HepG2 (cell line): ENCODE data around the gene NPB. TPM values are rescaled to one million over a fixed set of nuclear protein-coding genes. Genes with fewer than 3 reads are reported as not detected.

Source experiments
- CENPX ChIP-seq: sonication (generic); formaldehyde crosslinking; IDR thresholded peaks from 2 replicates; pipeline ENCODE4 v1.9.0; 2021; ENCODE audit warnings: mild to moderate bottlenecking, missing genetic modification reagents, moderate library complexity
- E2F1 ChIP-seq: sonication (generic); formaldehyde crosslinking; IDR thresholded peaks from 2 replicates; pipeline ENCODE4 v1.5.0; 2020; ENCODE audit warnings: missing genetic modification reagents
- GTF3A ChIP-seq: sonication (generic); formaldehyde crosslinking; conservative IDR thresholded peaks from 2 replicates; pipeline ENCODE4 v1.4.0; 2020; ENCODE audit warnings: mild to moderate bottlenecking, missing genetic modification reagents
- HMGXB4 ChIP-seq, 2 experiments: sonication (generic) in 1 of 2; formaldehyde crosslinking in 1 of 2; IDR thresholded peaks; 2 replicates each; pipeline versions ENCODE4 v1.4.0 to v1.6.1; 2018 to 2020; ENCODE audit warnings: missing genetic modification reagents in 2 of 2, borderline replicate concordance in 1 of 2, low read depth in 1 of 2, mild to moderate bottlenecking in 1 of 2, missing biosample characterization in 1 of 2
- HNF4G ChIP-seq, 2 experiments: sonication (generic) in 1 of 2; formaldehyde crosslinking in 1 of 2; IDR thresholded peaks; 2 replicates each; pipeline versions ENCODE4 v1.4.0 to v1.6.1; 2011 to 2020; ENCODE audit warnings: borderline replicate concordance in 2 of 2, low read depth in 2 of 2, mild to moderate bottlenecking in 2 of 2, low read length in 1 of 2, missing genetic modification reagents in 1 of 2, moderate library complexity in 1 of 2
- MED1 ChIP-seq: sonication (generic); formaldehyde crosslinking; IDR thresholded peaks from 2 replicates; pipeline ENCODE4 v1.4.0; 2020; ENCODE audit warnings: missing genetic modification reagents
- NCOR1 ChIP-seq: fragments of 200-600 bp; sonication (generic); IDR thresholded peaks from 2 replicates; pipeline ENCODE4 v1.7.0; 2017; ENCODE audit warnings: antibody characterized with exemption, low read length, borderline replicate concordance
- RARA ChIP-seq: IDR thresholded peaks from 2 replicates; pipeline ENCODE4 v1.6.1; 2016; ENCODE audit warnings: missing genetic modification reagents, missing compliant biosample characterization
- RNF2 ChIP-seq: fragments of 450-650 bp; conservative IDR thresholded peaks from 2 replicates; pipeline ENCODE4 v1.6.1; 2016; ENCODE audit warnings: low read depth
- SNRNP70 ChIP-seq: fragments of 200-400 bp; formaldehyde crosslinking; IDR thresholded peaks from 2 replicates; pipeline ENCODE4 v1.6.1; 2017; ENCODE audit warnings: mild to moderate bottlenecking, low read depth, low read length, moderate library complexity
- STAT5B ChIP-seq: sonication (generic); formaldehyde crosslinking; IDR thresholded peaks from 2 replicates; pipeline ENCODE4 v1.4.0; 2020; ENCODE audit warnings: missing genetic modification reagents
- XRCC5 ChIP-seq: fragments of 200-400 bp; formaldehyde crosslinking; optimal IDR thresholded peaks from 2 replicates; pipeline ENCODE3; 2017; ENCODE audit warnings: mild to moderate bottlenecking, low read length
- YY1 ChIP-seq: IDR thresholded peaks from 2 replicates; pipeline ENCODE4 v1.6.1; 2011; ENCODE audit warnings: low read length, low read depth, moderate library complexity, mild to moderate bottlenecking; ENCODE audit not compliant: insufficient read depth, insufficient replicate concordance
- ZBTB20 ChIP-seq: sonication (generic); formaldehyde crosslinking; IDR thresholded peaks from 2 replicates; pipeline ENCODE4 v1.8.1; 2023; ENCODE audit warnings: missing genetic modification reagents, low read depth, mild to moderate bottlenecking, borderline replicate concordance
- ZFP36L1 ChIP-seq: sonication (generic); formaldehyde crosslinking; IDR thresholded peaks from 2 replicates; pipeline ENCODE4 v1.8.0; 2022; ENCODE audit warnings: mild to moderate bottlenecking, missing genetic modification reagents, moderate library complexity
- ZNF180 ChIP-seq: sonication (generic); formaldehyde crosslinking; IDR thresholded peaks from 2 replicates; pipeline ENCODE4 v1.4.0; 2020; ENCODE audit warnings: low read depth, missing genetic modification reagents, borderline replicate concordance
- ZNF232 ChIP-seq: sonication (generic); formaldehyde crosslinking; IDR thresholded peaks from 2 replicates; pipeline ENCODE4 v1.4.0; 2020; ENCODE audit warnings: missing genetic modification reagents, borderline replicate concordance
- ZNF280B ChIP-seq: sonication (generic); formaldehyde crosslinking; IDR thresholded peaks from 2 replicates; pipeline ENCODE4 v1.5.0; 2020; ENCODE audit warnings: missing genetic modification reagents, mild to moderate bottlenecking, borderline replicate concordance
- ZNF672 ChIP-seq: sonication (generic); formaldehyde crosslinking; IDR thresholded peaks from 2 replicates; pipeline ENCODE4 v1.8.1; 2022; ENCODE audit warnings: missing genetic modification reagents
- ZNF720 ChIP-seq: sonication (generic); formaldehyde crosslinking; IDR thresholded peaks from 2 replicates; pipeline ENCODE4 v1.4.0; 2020; ENCODE audit warnings: missing genetic modification reagents
- ZNF766 ChIP-seq: sonication (generic); formaldehyde crosslinking; IDR thresholded peaks from 2 replicates; pipeline ENCODE4 v1.5.0; 2020; ENCODE audit warnings: missing genetic modification reagents, borderline replicate concordance
- ZUFSP ChIP-seq: sonication (generic); formaldehyde crosslinking; IDR thresholded peaks from 2 replicates; pipeline ENCODE4 v1.9.0; 2021; ENCODE audit warnings: missing genetic modification reagents, mild to moderate bottlenecking, borderline replicate concordance
- polyA plus RNA-seq, 8 experiments: library from polyadenylated mRNA; depleted of rRNA in 3 of 8; stranded (reverse) in 7 of 8; unstranded in 1 of 8; fragments of >200 nt; fragmentation: Illumina TruSeq in 4 of 8; extraction: Trizol in 4 of 8; gene quantifications; 2 replicates each; pipeline versions ENCODE4 v1.2.1 to v1.2.3, GENCODE V29; 2011 to 2016; ENCODE audit warnings: low read depth in 4 of 8, missing spikeins in 1 of 8, mixed read lengths in 1 of 8; ENCODE audit not compliant: insufficient read depth in 1 of 8
- total RNA-seq, 5 experiments: library from RNA; depleted of rRNA; stranded (reverse); fragments of >200 nt; fragmentation: Illumina TruSeq; extraction: Trizol; gene quantifications; 2 replicates each; pipeline ENCODE4 v1.2.3, GENCODE V29; 2016; ENCODE audit warnings: low read depth in 1 of 5

Gene NPB
- total and polyA plus RNA-seq, 2 of the 13 experiments (the other 11 are each of a cell fraction or from before 2014, with no cell fraction given) = 0.11 to 0.93 TPM

GRCh38 chr17:81867170-81867990 is 34.7 kb upstream of the NPB start (continued):
- TF ChIP-seq ZNF280B = no peak; the same call in 1 of the 2 replicates
- TF ChIP-seq ZFP36L1 (CRISPR knock-in tag) = 0 out of 2 replicates have a peak, but pooled peaks have one; percentile 69
- no peak for TF ChIP-seq XRCC5
- TF ChIP-seq E2F1 (CRISPR knock-in tag) = no peak
- TF ChIP-seq STAT5B (CRISPR knock-in tag) = no peak
- no peak for TF ChIP-seq ZNF766
- TF ChIP-seq YY1 = peak; percentile 11
- no peak for TF ChIP-seq NCOR1
- no peak for TF ChIP-seq ZNF720 (CRISPR knock-in tag)
- TF ChIP-seq ZUFSP (CRISPR knock-in tag) = no peak
- TF ChIP-seq ZNF672 (CRISPR knock-in tag) = 0 out of 2 replicates have a peak, but pooled peaks have one; percentile 34
- no peak for TF ChIP-seq ZBTB20 (CRISPR knock-in tag)
- peak; percentile 96 for TF ChIP-seq GTF3A (CRISPR knock-in tag)
- TF ChIP-seq ZNF180 (CRISPR knock-in tag) = no peak
- TF ChIP-seq CENPX (CRISPR knock-in tag) = no peak
- no peak; the same call in 1 of the 2 replicates for TF ChIP-seq RARA (CRISPR knock-in tag)
- no peak; a peak in 2 of 4 replicates for TF ChIP-seq HMGXB4 (CRISPR knock-in tag; IDR thresholded peaks at IDR 0.05; ENCODE audit: borderline replicate concordance in 1 of 2, low read depth in 1 of 2)
- TF ChIP-seq RNF2 = no peak
- peak; percentile 29; the same call in 1 of the 2 replicates for TF ChIP-seq ZNF232 (CRISPR knock-in tag)
- TF ChIP-seq SNRNP70 = no peak
- peak; percentile 3; the same call in 1 of the 2 replicates for TF ChIP-seq MED1 (CRISPR knock-in tag)
- no peak for TF ChIP-seq HNF4G (IDR thresholded peaks at IDR 0.05; ENCODE audit: borderline replicate concordance, low read depth, low read length)
- TF ChIP-seq HNF4G (CRISPR knock-in tag; IDR thresholded peaks at IDR 0.05; ENCODE audit: borderline replicate concordance, low read depth) = no peak
